ENCODE measurements around the gene F7.

GRCh38 chr13:113166266-113166665, 60.7 kb downstream of the F7 start:
- TF ChIP-seq CTCF (IDR thresholded peaks at IDR 0.05): no peak
- TF ChIP-seq POLR2A (IDR thresholded peaks at IDR 0.05): no peak
